Endothelial cell (in vitro differentiated cells): ENCODE measurements around the gene FMO1. TPM values are rescaled to one million over a fixed set of nuclear protein-coding genes. Genes with fewer than 3 reads are reported as not detected.

Experiments
- DNase-seq: peaks from one replicate; pipeline ENCODE4 v3.0.0; 2021; ENCODE audit warnings: low spot score
- H3K27ac Mint-ChIP-seq: one replicate; pipeline ENCODE4 v1.8.0; 2021; ENCODE audit warnings: mixed read lengths, inconsistent platforms; ENCODE audit not compliant: unreplicated experiment
- H3K27me3 Mint-ChIP-seq: one replicate; pipeline ENCODE4 v1.8.0; 2021; ENCODE audit warnings: mild to moderate bottlenecking, moderate library complexity, mixed read lengths, inconsistent platforms; ENCODE audit not compliant: unreplicated experiment
- H3K36me3 Mint-ChIP-seq: one replicate; pipeline ENCODE4 v1.8.0; 2021; ENCODE audit warnings: mild to moderate bottlenecking, low read depth, mixed read lengths, inconsistent platforms; ENCODE audit not compliant: unreplicated experiment
- H3K4me1 Mint-ChIP-seq: one replicate; pipeline ENCODE4 v1.8.0; 2021; ENCODE audit warnings: mild to moderate bottlenecking, mixed read lengths, inconsistent platforms; ENCODE audit not compliant: unreplicated experiment
- H3K4me3 Mint-ChIP-seq: one replicate; pipeline ENCODE4 v1.8.0; 2021; ENCODE audit warnings: mild to moderate bottlenecking, mixed read lengths, inconsistent platforms; ENCODE audit not compliant: unreplicated experiment
- H3K9me3 Mint-ChIP-seq: one replicate; pipeline ENCODE4 v1.8.0; 2021; ENCODE audit warnings: mixed read lengths, inconsistent platforms; ENCODE audit not compliant: unreplicated experiment
- CTCF ChIP-seq: fragments of 200-600 bp; sonication (generic); IDR thresholded peaks from one replicate; pipeline ENCODE4 v1.5.0; 2021; ENCODE audit warnings: antibody characterized with exemption; ENCODE audit not compliant: unreplicated experiment
- total RNA-seq: library from RNA; stranded (reverse); fragmentation: NEBNext Ultra II Directional; extraction: Animal tissue kit (Norgen Biotek cat#: 25700); gene quantifications from one replicate; pipeline ENCODE4 v1.2.1, GENCODE V29; 2021; ENCODE audit not compliant: unreplicated experiment

Gene FMO1
- total RNA-seq, 1 donor from 2014 or later = not detected

- no peaks in the 10 kb centered on the region for H3K9me3 Mint-ChIP-seq
- TF ChIP-seq CTCF = no peak
- H3K27ac Mint-ChIP-seq = no peak overlapping the region
- H3K4me3 Mint-ChIP-seq = no peak overlapping the region
- H3K36me3 Mint-ChIP-seq = no peaks in the 10 kb centered on the region
- no peaks in the 10 kb centered on the region for H3K4me1 Mint-ChIP-seq
- no peak for DNase-seq
- H3K27me3 Mint-ChIP-seq = peaks cover 2% of the 10 kb centered on the region
These were observed 6.6 kb downstream of the FMO1 start for GRCh38 chr1:171254859-171255258.

GRCh38 chr1:171256940-171257606, 8.8 kb downstream of the FMO1 start:
- H3K4me3 Mint-ChIP-seq = no peak overlapping the region
- DNase-seq = no peak
- H3K4me1 Mint-ChIP-seq = no peaks in the 10 kb centered on the region
- no peak for TF ChIP-seq CTCF
- peaks cover 2% of the 10 kb centered on the region for H3K27me3 Mint-ChIP-seq
- no peak overlapping the region for H3K27ac Mint-ChIP-seq
- H3K9me3 Mint-ChIP-seq = no peaks in the 10 kb centered on the region
- H3K36me3 Mint-ChIP-seq = no peaks in the 10 kb centered on the region

GRCh38 chr1:171257607-171258076, 9.3 kb downstream of the FMO1 start:
- Mint-ChIP-seq H3K9me3 (no peaks in the 10 kb centered on the region), H3K27me3 (no peaks in the 10 kb centered on the region), H3K4me1 (no peaks in the 10 kb centered on the region), H3K4me3 (no peak overlapping the region), H3K36me3 (no peaks in the 10 kb centered on the region), H3K27ac (no peak overlapping the region)
- DNase-seq = no peak
- TF ChIP-seq CTCF = no peak

GRCh38 chr1:171258429-171258828, 10.1 kb downstream of the FMO1 start:
- no peak for TF ChIP-seq CTCF
- Mint-ChIP-seq H3K36me3 (no peaks in the 10 kb centered on the region), H3K4me3 (no peak overlapping the region), H3K4me1 (no peaks in the 10 kb centered on the region), H3K9me3 (no peaks in the 10 kb centered on the region), H3K27ac (no peak overlapping the region), H3K27me3 (no peaks in the 10 kb centered on the region)
- DNase-seq = no peak

- no peaks in the 10 kb centered on the region for H3K27me3 Mint-ChIP-seq
- H3K4me3 Mint-ChIP-seq = no peak overlapping the region
- TF ChIP-seq CTCF = no peak
These were observed 10.6 kb downstream of the FMO1 start for GRCh38 chr1:171258943-171259342.

More at GRCh38 chr1:171258943-171259342, 10.6 kb downstream of the FMO1 start:
- no peak overlapping the region for H3K27ac Mint-ChIP-seq
- H3K36me3 Mint-ChIP-seq = no peaks in the 10 kb centered on the region
- no peak for DNase-seq
- H3K4me1 Mint-ChIP-seq = no peaks in the 10 kb centered on the region
- H3K9me3 Mint-ChIP-seq = no peaks in the 10 kb centered on the region
